NT2/D1 (cell line): ENCODE results near the gene CNTN5.
"Not testable (repeated sequence)": the region's sequence is repeated elsewhere in the genome, so short reads cannot be mapped to it uniquely, and the experiment has no call there.

ENCODE experiments used
- DNase-seq: peaks from one replicate; pipeline ENCODE4 v3.0.0-alpha.2; 2011; ENCODE audit warnings: low read depth, low spot score
- H3K27me3 ChIP-seq: 2 replicates; pipeline ENCODE4 v1.6.0; 2011; ENCODE audit warnings: mild to moderate bottlenecking; ENCODE audit not compliant: insufficient read length, insufficient read depth
- H3K36me3 ChIP-seq: 2 replicates; pipeline ENCODE4 v1.6.1; 2011; ENCODE audit warnings: mild to moderate bottlenecking, low read length, mixed read lengths; ENCODE audit not compliant: insufficient read depth, insufficient read length
- H3K4me1 ChIP-seq: 2 replicates; pipeline ENCODE4 v1.5.1; 2011; ENCODE audit not compliant: insufficient read depth, insufficient read length
- H3K4me3 ChIP-seq: 2 replicates; pipeline ENCODE4 v1.5.1; 2011; ENCODE audit warnings: low read depth; ENCODE audit not compliant: insufficient read length
- H3K9ac ChIP-seq: 2 replicates; pipeline ENCODE4 v1.6.0; 2011; ENCODE audit warnings: low read depth; ENCODE audit not compliant: insufficient read length
- H3K9me3 ChIP-seq: 2 replicates; pipeline ENCODE4 v1.5.1; 2011; ENCODE audit warnings: mild to moderate bottlenecking, low read length; ENCODE audit not compliant: insufficient read depth
- SUZ12 ChIP-seq: IDR thresholded peaks from 2 replicates; pipeline ENCODE4 v1.6.1; 2011; ENCODE audit not compliant: insufficient read length, insufficient read depth; ENCODE audit errors: extremely low read depth
- YY1 ChIP-seq: IDR thresholded peaks from 2 replicates; pipeline ENCODE4 v1.6.1; 2011; ENCODE audit not compliant: insufficient read length, insufficient read depth
- ZNF274 ChIP-seq: IDR thresholded peaks from 2 replicates; pipeline ENCODE4 v1.6.1; 2011; ENCODE audit warnings: mild to moderate bottlenecking, low read depth, low read length

Gene CNTN5

DNA sequence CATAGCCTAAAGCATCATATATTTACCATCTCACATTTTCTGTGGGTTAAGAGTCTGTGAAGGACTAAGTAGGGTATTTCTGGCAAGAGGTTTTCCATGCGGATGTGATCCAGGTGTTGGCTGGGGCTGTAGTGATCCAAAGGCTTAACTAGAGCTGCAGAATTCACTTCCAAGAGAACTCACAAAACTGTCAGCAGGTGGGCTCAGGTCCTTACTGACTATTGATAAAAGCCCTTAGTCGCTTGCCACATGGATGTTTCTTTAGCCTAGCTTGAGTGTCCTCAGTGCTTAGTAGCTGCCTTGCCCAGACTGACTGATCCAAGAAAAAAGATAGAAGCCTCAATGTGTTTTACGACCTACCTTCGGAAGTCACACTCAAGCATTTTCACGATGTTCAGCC, 250.8 kb downstream of the CNTN5 start:
- no peaks in the 10 kb centered on the region for H3K9me3 ChIP-seq
- no peak for TF ChIP-seq ZNF274
- TF ChIP-seq SUZ12: no peak
- no peak for TF ChIP-seq YY1
- H3K4me3 ChIP-seq: no peak overlapping the region
- no peaks in the 10 kb centered on the region for H3K27me3 ChIP-seq
- no peak overlapping the region for H3K9ac ChIP-seq
- DNase-seq: peak; percentile 2
- H3K4me1 ChIP-seq: no peaks in the 10 kb centered on the region
- H3K36me3 ChIP-seq: no peaks in the 10 kb centered on the region

DNA sequence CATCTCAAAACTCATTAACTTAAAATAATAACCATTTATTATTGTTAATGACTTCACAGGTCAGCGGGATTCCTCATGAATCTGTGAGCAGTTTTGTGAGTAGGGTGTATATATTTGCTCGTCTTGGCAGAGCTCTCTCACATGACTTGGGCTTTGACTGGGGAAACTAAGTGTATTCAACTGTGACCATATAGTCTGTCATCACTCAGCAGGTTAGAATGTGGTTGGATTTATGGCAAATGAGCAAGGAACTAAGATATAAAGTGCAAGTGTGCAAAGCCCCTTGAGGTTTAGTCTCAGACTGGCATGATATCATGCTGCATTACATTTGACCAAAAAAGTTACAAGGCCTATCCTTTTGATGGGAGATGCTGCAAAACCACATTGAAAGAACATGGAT, 254.8 kb downstream of the CNTN5 start:
- no peak for DNase-seq
- no peak for TF ChIP-seq ZNF274
- no peak for TF ChIP-seq SUZ12
- no peak for TF ChIP-seq YY1
- H3K4me1 ChIP-seq: no peaks in the 10 kb centered on the region
- no peak overlapping the region for H3K9ac ChIP-seq
- no peaks in the 10 kb centered on the region for H3K9me3 ChIP-seq
- no peak overlapping the region for H3K4me3 ChIP-seq
- no peaks in the 10 kb centered on the region for H3K27me3 ChIP-seq
- no peaks in the 10 kb centered on the region for H3K36me3 ChIP-seq

DNA sequence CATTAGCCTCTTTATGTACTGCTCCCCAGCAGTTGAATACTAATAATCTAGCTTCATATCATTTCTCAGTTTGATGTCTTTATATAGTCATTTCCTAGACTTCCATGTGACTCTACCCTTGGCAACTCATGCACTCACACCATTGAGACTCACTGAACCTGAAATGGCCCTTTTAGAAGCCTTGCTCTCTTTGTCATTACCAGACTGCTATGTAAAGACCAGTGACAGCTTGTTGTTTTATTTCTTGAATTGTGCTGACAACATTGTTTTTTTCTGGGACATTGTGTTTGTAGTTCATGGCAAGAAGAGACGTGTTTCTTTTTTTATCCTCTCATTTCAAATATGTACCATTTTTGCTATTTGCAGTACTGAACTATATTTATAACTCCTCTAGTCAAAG, 256.5 kb downstream of the CNTN5 start:
- Histone ChIP-seq H3K4me1 (no peaks in the 10 kb centered on the region), H3K9ac (no peak overlapping the region), H3K4me3 (no peak overlapping the region), H3K27me3 (no peaks in the 10 kb centered on the region), H3K9me3 (no peaks in the 10 kb centered on the region), H3K36me3 (no peaks in the 10 kb centered on the region)
- DNase-seq: no peak
- TF ChIP-seq SUZ12 (no peak), YY1 (no peak), ZNF274 (no peak)

DNA sequence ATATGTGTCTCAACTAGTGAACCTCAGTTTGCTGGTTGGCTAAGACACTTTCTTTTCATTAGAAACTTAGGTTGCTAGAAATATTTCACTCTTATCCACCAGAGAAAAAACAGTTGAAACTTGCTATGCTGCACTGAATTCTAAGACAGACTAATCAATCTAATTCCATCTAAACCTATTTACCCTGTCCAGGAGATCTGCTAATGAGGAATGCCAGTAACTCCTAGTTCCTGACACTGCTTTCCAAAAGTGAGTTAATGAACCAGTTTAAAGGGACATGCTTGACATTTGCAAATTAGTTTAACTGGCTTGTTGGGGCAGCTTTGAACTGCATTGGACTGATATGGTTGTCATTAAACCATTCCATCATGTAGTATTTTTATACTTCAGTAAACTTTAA, 258.5 kb downstream of the CNTN5 start:
- H3K4me1 ChIP-seq: no peaks in the 10 kb centered on the region

GRCh38 chr11:99281331-99281730, 260.6 kb downstream of the CNTN5 start:
- Histone ChIP-seq H3K27me3 (no peaks in the 10 kb centered on the region), H3K4me1 (no peaks in the 10 kb centered on the region), H3K36me3 (no peaks in the 10 kb centered on the region), H3K9me3 (no peaks in the 10 kb centered on the region), H3K9ac (no peak overlapping the region), H3K4me3 (no peak overlapping the region)
- DNase-seq: no peak
- no peak for TF ChIP-seq ZNF274
- no peak for TF ChIP-seq SUZ12
- no peak for TF ChIP-seq YY1

More for the DNA sequence above, 258.5 kb downstream of the CNTN5 start:
- no peak for TF ChIP-seq SUZ12
- Histone ChIP-seq H3K9ac (no peak overlapping the region), H3K9me3 (no peaks in the 10 kb centered on the region), H3K27me3 (no peaks in the 10 kb centered on the region), H3K4me3 (no peak overlapping the region), H3K36me3 (no peaks in the 10 kb centered on the region)
- no peak for DNase-seq

GRCh38 chr11:99297925-99298324, 277.2 kb downstream of the CNTN5 start:
- DNase-seq, H3K9ac ChIP-seq, H3K27me3 ChIP-seq, H3K36me3 ChIP-seq, H3K4me1 ChIP-seq, H3K4me3 ChIP-seq: not testable (repeated sequence)
- H3K9me3 ChIP-seq: peaks cover 11% of the 10 kb centered on the region; the same call in 1 of the 2 replicates

GRCh38 chr11:99307510-99308088, 286.9 kb downstream of the CNTN5 start:
- TF ChIP-seq SUZ12: no peak

GRCh38 chr11:99311870-99312269, 291.1 kb downstream of the CNTN5 start:
- Histone ChIP-seq H3K4me1 (no peaks in the 10 kb centered on the region), H3K4me3 (no peak overlapping the region), H3K9ac (no peak overlapping the region), H3K9me3 (no peaks in the 10 kb centered on the region), H3K36me3 (no peaks in the 10 kb centered on the region), H3K27me3 (no peaks in the 10 kb centered on the region)
- DNase-seq: no peak
- TF ChIP-seq YY1 (no peak), ZNF274 (no peak), SUZ12 (no peak)

More at GRCh38 chr11:99307510-99308088, 286.9 kb downstream of the CNTN5 start:
- Histone ChIP-seq H3K4me1 (no peaks in the 10 kb centered on the region), H3K36me3 (no peaks in the 10 kb centered on the region), H3K27me3 (no peaks in the 10 kb centered on the region), H3K9me3 (no peaks in the 10 kb centered on the region), H3K9ac (no peak overlapping the region), H3K4me3 (no peak overlapping the region)
- DNase-seq: no peak
